Progenitor cell of endocrine pancreas (in vitro differentiated cells): Measurements from ENCODE around the gene FAM131C. TPM values are rescaled to one million over a fixed set of nuclear protein-coding genes. Genes with fewer than 3 reads are reported as not detected.

Source experiments
- DNase-seq: peaks from one replicate; pipeline ENCODE4 v3.0.0; 2021; ENCODE audit warnings: low spot score; ENCODE audit not compliant: unreplicated experiment
- H3K27ac Mint-ChIP-seq: 2 replicates; pipeline ENCODE4 v1.8.0; 2021; ENCODE audit warnings: mild to moderate bottlenecking, moderate library complexity, mixed read lengths
- H3K27me3 Mint-ChIP-seq: 2 replicates; pipeline ENCODE4 v1.8.0; 2021; ENCODE audit warnings: mixed read lengths
- H3K36me3 Mint-ChIP-seq: 2 replicates; pipeline ENCODE4 v1.8.0; 2022; ENCODE audit warnings: mixed read lengths; ENCODE audit not compliant: insufficient read depth
- H3K4me1 Mint-ChIP-seq: 2 replicates; pipeline ENCODE4 v1.8.0; 2021; ENCODE audit warnings: low read depth, mixed read lengths
- H3K4me3 Mint-ChIP-seq: 2 replicates; pipeline ENCODE4 v1.8.0; 2021; ENCODE audit warnings: low read depth, mild to moderate bottlenecking, moderate library complexity, mixed read lengths
- H3K9me3 Mint-ChIP-seq: 2 replicates; pipeline ENCODE4 v1.8.0; 2021; ENCODE audit warnings: low read depth, mixed read lengths
- long read RNA-seq: library from polyadenylated mRNA; unstranded; transcript quantifications from one replicate; pipeline ENCODE4 v2.0.0, GENCODE V29; 2020
- total RNA-seq: library from RNA; stranded (reverse); gene quantifications from 2 replicates; pipeline ENCODE4 v1.2.1, GENCODE V29; 2021
- TF ChIP-seq, protein P1 (sequence below): fragments of 200-600 bp; sonication (generic); IDR thresholded peaks from one replicate; pipeline ENCODE4 v1.5.0; 2021; ENCODE audit warnings: antibody characterized with exemption, mild to moderate bottlenecking; ENCODE audit not compliant: unreplicated experiment

Gene FAM131C, protein sequence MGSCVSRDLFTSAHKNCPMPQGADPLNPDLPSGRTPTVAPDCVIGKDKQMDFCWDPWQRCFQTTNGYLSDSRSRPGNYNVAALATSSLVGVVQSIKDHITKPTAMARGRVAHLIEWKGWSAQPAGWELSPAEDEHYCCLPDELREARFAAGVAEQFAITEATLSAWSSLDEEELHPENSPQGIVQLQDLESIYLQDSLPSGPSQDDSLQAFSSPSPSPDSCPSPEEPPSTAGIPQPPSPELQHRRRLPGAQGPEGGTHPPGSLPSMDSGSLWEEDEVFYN
- 1.2 and 1.6 TPM in 2 replicates for total RNA-seq
- long read RNA-seq = 0 reads

GRCh38 chr1:16073490-16074119 lies at the start of gene FAM131C:
FAM131C (minus strand) TSS chr1:16073651; CDS start chr1:16073442, 209 bp downstream.
- Mint-ChIP-seq H3K4me3 (peak within 1 kb of the TSS; percentile 67), H3K27ac (peak within 1 kb of the TSS; percentile 61), H3K9me3 (no peaks in the 10 kb centered on the region), H3K27me3 (peaks cover 19% of the 10 kb centered on the region), H3K36me3 (no peaks in the 10 kb centered on the region), H3K4me1 (peaks cover 9% of the 10 kb centered on the region)
- TF ChIP-seq, protein P1, sequence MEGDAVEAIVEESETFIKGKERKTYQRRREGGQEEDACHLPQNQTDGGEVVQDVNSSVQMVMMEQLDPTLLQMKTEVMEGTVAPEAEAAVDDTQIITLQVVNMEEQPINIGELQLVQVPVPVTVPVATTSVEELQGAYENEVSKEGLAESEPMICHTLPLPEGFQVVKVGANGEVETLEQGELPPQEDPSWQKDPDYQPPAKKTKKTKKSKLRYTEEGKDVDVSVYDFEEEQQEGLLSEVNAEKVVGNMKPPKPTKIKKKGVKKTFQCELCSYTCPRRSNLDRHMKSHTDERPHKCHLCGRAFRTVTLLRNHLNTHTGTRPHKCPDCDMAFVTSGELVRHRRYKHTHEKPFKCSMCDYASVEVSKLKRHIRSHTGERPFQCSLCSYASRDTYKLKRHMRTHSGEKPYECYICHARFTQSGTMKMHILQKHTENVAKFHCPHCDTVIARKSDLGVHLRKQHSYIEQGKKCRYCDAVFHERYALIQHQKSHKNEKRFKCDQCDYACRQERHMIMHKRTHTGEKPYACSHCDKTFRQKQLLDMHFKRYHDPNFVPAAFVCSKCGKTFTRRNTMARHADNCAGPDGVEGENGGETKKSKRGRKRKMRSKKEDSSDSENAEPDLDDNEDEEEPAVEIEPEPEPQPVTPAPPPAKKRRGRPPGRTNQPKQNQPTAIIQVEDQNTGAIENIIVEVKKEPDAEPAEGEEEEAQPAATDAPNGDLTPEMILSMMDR = peak; percentile 50
- DNase-seq = peak; percentile 42

GRCh38 chr1:16122916-16123315 lies 49.5 kb upstream of the FAM131C start:
- no peak for DNase-seq
- Mint-ChIP-seq H3K36me3 (peaks cover 16% of the 10 kb centered on the region), H3K27me3 (no peaks in the 10 kb centered on the region), H3K27ac (peak overlapping the region; percentile 29), H3K9me3 (no peaks in the 10 kb centered on the region), H3K4me1 (peaks cover 13% of the 10 kb centered on the region), H3K4me3 (no peak overlapping the region)
- TF ChIP-seq, protein P1 = no peak

DNA sequence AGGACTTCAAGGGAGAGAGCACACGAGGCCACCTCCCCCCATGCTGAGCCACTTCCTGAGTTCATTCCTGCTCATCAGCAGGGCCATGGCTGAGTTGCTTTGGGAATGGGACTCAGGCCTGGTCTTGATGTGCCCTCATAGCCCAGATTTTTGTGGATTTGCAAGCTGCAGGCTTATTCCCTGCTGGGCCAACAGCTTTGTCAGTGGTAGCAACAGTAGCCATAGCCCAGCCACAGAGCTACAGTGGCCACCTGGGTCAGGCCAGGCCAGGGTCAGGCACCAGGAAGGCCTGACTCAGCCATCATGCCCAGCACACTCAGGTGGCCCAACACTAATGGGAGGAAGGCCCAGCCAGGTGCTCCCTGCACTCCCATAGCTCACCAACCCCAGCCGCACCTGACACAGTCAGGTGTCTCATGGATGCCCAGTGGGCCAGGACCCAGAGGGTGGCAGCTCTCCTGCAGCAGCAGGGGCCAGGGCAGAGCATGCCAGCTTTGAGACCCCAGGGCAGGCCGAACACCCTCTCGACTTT lies 49.0 kb upstream of the FAM131C start:
- Mint-ChIP-seq H3K27me3 (no peaks in the 10 kb centered on the region), H3K9me3 (no peaks in the 10 kb centered on the region), H3K4me1 (peaks cover 17% of the 10 kb centered on the region), H3K4me3 (no peak overlapping the region), H3K36me3 (peaks cover 16% of the 10 kb centered on the region), H3K27ac (peak overlapping the region; percentile 29)
- DNase-seq = no peak
- TF ChIP-seq, protein P1 = no peak

- no peaks in the 10 kb centered on the region for H3K27me3 Mint-ChIP-seq
- no peak overlapping the region for H3K27ac Mint-ChIP-seq
- peaks cover 9% of the 10 kb centered on the region for H3K36me3 Mint-ChIP-seq
- TF ChIP-seq, protein P1 = no peak
- H3K9me3 Mint-ChIP-seq = no peaks in the 10 kb centered on the region
- H3K4me1 Mint-ChIP-seq = peaks cover 25% of the 10 kb centered on the region
- DNase-seq = no peak
- no peak overlapping the region for H3K4me3 Mint-ChIP-seq
Observed at GRCh38 chr1:16120940-16121410, 47.5 kb upstream of the FAM131C start.

- Mint-ChIP-seq H3K9me3 (no peaks in the 10 kb centered on the region), H3K27me3 (no peaks in the 10 kb centered on the region), H3K4me3 (no peak overlapping the region), H3K4me1 (peaks cover 28% of the 10 kb centered on the region), H3K27ac (no peak overlapping the region), H3K36me3 (peaks cover 9% of the 10 kb centered on the region)
- no peak for DNase-seq
- TF ChIP-seq, protein P1 = no peak
Observed at GRCh38 chr1:16120407-16120806, 47.0 kb upstream of the FAM131C start.
